C4-2B (cell line): ENCODE results near the gene FOXD1.
"Not testable (repeated sequence)": the region's sequence is repeated elsewhere in the genome, so short reads cannot be mapped to it uniquely, and the experiment has no call there.

ENCODE experiments used
- H3K27ac ChIP-seq: fragments of 450-650 bp; 2 replicates; pipeline ENCODE4 v1.5.1; 2017
- ZFX ChIP-seq: fragments of 450-650 bp; IDR thresholded peaks from 2 replicates; pipeline ENCODE4 v1.6.1; 2017
- TF ChIP-seq, protein P1 (sequence below): fragments of 450-650 bp; conservative IDR thresholded peaks from 2 replicates; pipeline ENCODE4 v1.5.1; 2017; ENCODE audit warnings: mild to moderate bottlenecking

Gene FOXD1

GRCh38 chr5:73482383-73483136 lies 34.0 kb upstream of the FOXD1 start:
- H3K27ac ChIP-seq: no peak overlapping the region
- no peak for TF ChIP-seq ZFX
- TF ChIP-seq, protein P1, sequence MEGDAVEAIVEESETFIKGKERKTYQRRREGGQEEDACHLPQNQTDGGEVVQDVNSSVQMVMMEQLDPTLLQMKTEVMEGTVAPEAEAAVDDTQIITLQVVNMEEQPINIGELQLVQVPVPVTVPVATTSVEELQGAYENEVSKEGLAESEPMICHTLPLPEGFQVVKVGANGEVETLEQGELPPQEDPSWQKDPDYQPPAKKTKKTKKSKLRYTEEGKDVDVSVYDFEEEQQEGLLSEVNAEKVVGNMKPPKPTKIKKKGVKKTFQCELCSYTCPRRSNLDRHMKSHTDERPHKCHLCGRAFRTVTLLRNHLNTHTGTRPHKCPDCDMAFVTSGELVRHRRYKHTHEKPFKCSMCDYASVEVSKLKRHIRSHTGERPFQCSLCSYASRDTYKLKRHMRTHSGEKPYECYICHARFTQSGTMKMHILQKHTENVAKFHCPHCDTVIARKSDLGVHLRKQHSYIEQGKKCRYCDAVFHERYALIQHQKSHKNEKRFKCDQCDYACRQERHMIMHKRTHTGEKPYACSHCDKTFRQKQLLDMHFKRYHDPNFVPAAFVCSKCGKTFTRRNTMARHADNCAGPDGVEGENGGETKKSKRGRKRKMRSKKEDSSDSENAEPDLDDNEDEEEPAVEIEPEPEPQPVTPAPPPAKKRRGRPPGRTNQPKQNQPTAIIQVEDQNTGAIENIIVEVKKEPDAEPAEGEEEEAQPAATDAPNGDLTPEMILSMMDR: no peak

- TF ChIP-seq, protein P1: no peak
- TF ChIP-seq ZFX: no peak
Measured at GRCh38 chr5:73480500-73480899, 31.9 kb upstream of the FOXD1 start.

DNA sequence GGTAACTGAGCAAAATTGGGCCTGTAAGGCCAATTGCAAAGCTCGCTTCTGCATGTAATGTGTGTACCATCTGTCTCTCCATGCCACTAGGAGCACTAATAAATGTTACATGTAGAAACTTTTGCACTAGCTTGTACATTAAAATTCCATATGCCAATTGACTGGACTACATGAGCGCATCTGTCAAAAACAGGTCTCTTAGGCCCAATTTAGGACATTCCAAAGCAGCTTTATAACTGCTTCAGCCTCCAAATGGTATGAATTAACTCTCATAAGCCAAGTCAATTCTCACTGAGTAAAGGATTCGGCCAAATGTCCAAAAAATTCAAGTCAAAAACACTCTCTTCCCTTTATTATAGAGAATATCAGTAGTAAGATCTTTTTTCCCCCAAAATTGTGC lies 23.5 kb upstream of the FOXD1 start:
- TF ChIP-seq, protein P1: no peak
- no peak for TF ChIP-seq ZFX
- H3K27ac ChIP-seq: no peak overlapping the region

More at GRCh38 chr5:73480500-73480899, 31.9 kb upstream of the FOXD1 start:
- no peak overlapping the region for H3K27ac ChIP-seq

GRCh38 chr5:73471654-73472053 lies 23.1 kb upstream of the FOXD1 start:
- no peak overlapping the region for H3K27ac ChIP-seq
- TF ChIP-seq, protein P1: no peak
- no peak for TF ChIP-seq ZFX

DNA sequence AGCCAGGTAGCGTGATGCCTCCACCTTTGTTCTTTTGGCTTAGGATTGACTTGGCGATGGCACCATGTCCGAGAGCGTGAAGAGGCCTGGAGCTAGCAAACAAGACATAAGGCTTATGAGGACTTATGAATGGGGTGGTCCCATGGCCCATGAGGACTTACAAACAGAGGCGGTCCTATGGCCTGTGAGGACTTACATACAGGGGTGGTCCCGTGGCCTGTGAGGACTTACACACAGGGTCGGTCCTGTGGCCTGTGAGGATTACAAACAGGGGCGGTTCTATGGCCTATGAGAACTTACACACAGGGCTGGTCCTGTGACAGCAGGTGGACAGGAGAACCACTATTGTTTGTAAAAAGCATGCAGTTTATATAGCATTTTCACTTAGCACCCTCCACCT lies 21.3 kb upstream of the FOXD1 start:
- TF ChIP-seq ZFX: no peak
- TF ChIP-seq, protein P1: no peak
- no peak overlapping the region for H3K27ac ChIP-seq

GRCh38 chr5:73468638-73469037 lies 20.1 kb upstream of the FOXD1 start:
- not testable (repeated sequence) for H3K27ac ChIP-seq

GRCh38 chr5:73464016-73464745 lies 15.6 kb upstream of the FOXD1 start:
- no peak overlapping the region for H3K27ac ChIP-seq
- TF ChIP-seq ZFX: no peak
- TF ChIP-seq, protein P1: no peak
